IMR-90 (cell line): ENCODE data around the gene TMEM238. TPM values are rescaled to one million over a fixed set of nuclear protein-coding genes. Genes with fewer than 3 reads are reported as not detected.

Experiments used
- ATAC-seq: fragments of 200-7000 bp; cut with Tn5 transposase; 2 replicates; pipeline ENCODE4 v1.9.1; 2020; ENCODE audit warnings: low read depth, mild to moderate bottlenecking, moderate library complexity
- BruUV-seq: library from RNA; stranded (reverse); fragments of 400-500 nt; replicated peaks from 2 replicates; lab custom pipeline; 2021; lab: Mats Ljungman, UMichigan
- CTCF ChIA-PET: fragments of 300-600 bp; formaldehyde crosslinking; extraction: SDS; loops from one replicate; lab custom pipeline; 2021; ENCODE audit warnings: antibody characterized with exemption; lab: Yijun Ruan, JAX
- POLR2A ChIA-PET: fragments of 300-600 bp; sonication (Branson Sonifier 250); formaldehyde crosslinking; loops from one replicate; lab custom pipeline; 2022; ENCODE audit warnings: antibody characterized with exemption; ENCODE audit not compliant: unreplicated experiment; lab: Charles Lee
- DNase-seq: peaks from one replicate; pipeline ENCODE4 v3.0.0; 2013
- H2AFZ ChIP-seq: replicated peaks from 2 replicates; pipeline ENCODE3; 2013; ENCODE audit warnings: low read length, mild to moderate bottlenecking; ENCODE audit not compliant: poor library complexity
- H2AK5ac ChIP-seq: 2 replicates; pipeline ENCODE4 v1.6.1; 2013; ENCODE audit warnings: low read depth, low read length, inconsistent platforms
- H2AK9ac ChIP-seq: replicated peaks from 2 replicates; pipeline ENCODE3; 2013; ENCODE audit warnings: mild to moderate bottlenecking, low read depth, low read length, moderate library complexity; ENCODE audit not compliant: poor library complexity
- H2BK120ac ChIP-seq: 2 replicates; pipeline ENCODE4 v1.6.1; 2013; ENCODE audit warnings: low read depth, low read length, inconsistent platforms
- H2BK15ac ChIP-seq: 3 replicates; pipeline ENCODE4 v1.6.1; 2013; ENCODE audit warnings: low read depth, low read length, inconsistent platforms
- H2BK20ac ChIP-seq: 2 replicates; pipeline ENCODE4 v1.6.1; 2013; ENCODE audit warnings: low read depth, mild to moderate bottlenecking, inconsistent platforms, low read length, moderate library complexity
- H2BK5ac ChIP-seq: 2 replicates; pipeline ENCODE4 v1.6.1; 2013; ENCODE audit warnings: mild to moderate bottlenecking, low read depth, low read length, inconsistent platforms; ENCODE audit not compliant: poor library complexity, severe bottlenecking
- H3K14ac ChIP-seq: replicated peaks from 2 replicates; pipeline ENCODE4 v1.6.1; 2013; ENCODE audit warnings: low read depth, low read length, inconsistent platforms
- H3K18ac ChIP-seq: 2 replicates; pipeline ENCODE4 v1.6.1; 2013; ENCODE audit warnings: low read depth, low read length, control low read depth
- H3K23ac ChIP-seq: 2 replicates; pipeline ENCODE4 v1.6.1; 2013; ENCODE audit warnings: low read depth, low read length, inconsistent platforms
- H3K27ac ChIP-seq: 2 replicates; pipeline ENCODE4 v1.5.1; 2013; ENCODE audit warnings: mild to moderate bottlenecking, control low read depth, low read length; ENCODE audit not compliant: insufficient read depth
- H3K27me3 ChIP-seq: 2 replicates; pipeline ENCODE4 v1.6.1; 2013; ENCODE audit warnings: low read length; ENCODE audit not compliant: control insufficient read depth, insufficient read depth
- H3K36me3 ChIP-seq: 2 replicates; pipeline ENCODE4 v1.6.1; 2013; ENCODE audit warnings: low read length, mixed read lengths; ENCODE audit not compliant: control insufficient read depth, insufficient read depth
- H3K4ac ChIP-seq: 2 replicates; pipeline ENCODE4 v1.6.1; 2013; ENCODE audit warnings: low read depth, low read length, inconsistent platforms
- H3K4me1 ChIP-seq: 2 replicates; pipeline ENCODE4 v1.6.1; 2013; ENCODE audit warnings: low read length, mixed read lengths; ENCODE audit not compliant: control insufficient read depth, insufficient read depth
- H3K4me2 ChIP-seq: 2 replicates; pipeline ENCODE4 v1.6.1; 2013; ENCODE audit warnings: low read depth, mild to moderate bottlenecking, control low read depth, low read length, moderate library complexity
- H3K4me3 ChIP-seq: 2 replicates; pipeline ENCODE4 v1.5.1; 2013; ENCODE audit warnings: low read depth, mild to moderate bottlenecking, control low read depth, low read length, moderate library complexity; ENCODE audit not compliant: insufficient read depth
- H3K56ac ChIP-seq: 2 replicates; pipeline ENCODE4 v1.6.1; 2013; ENCODE audit warnings: low read length, inconsistent platforms; ENCODE audit not compliant: insufficient read depth; ENCODE audit errors: extremely low read depth
- H3K79me1 ChIP-seq, 2 experiments: 2 replicates each; pipeline ENCODE4 v1.6.1; 2013; ENCODE audit warnings: low read length in 2 of 2, inconsistent platforms in 1 of 2, low read depth in 1 of 2
- H3K9ac ChIP-seq: 2 replicates; pipeline ENCODE4 v1.6.1; 2013; ENCODE audit warnings: low read depth, low read length, control low read depth
- H3K9me1 ChIP-seq: 2 replicates; pipeline ENCODE4 v1.6.1; 2013; ENCODE audit warnings: low read length, inconsistent platforms; ENCODE audit not compliant: insufficient read depth
- H3K9me3 ChIP-seq: 2 replicates; pipeline ENCODE4 v1.6.1; 2013; ENCODE audit warnings: low read length; ENCODE audit not compliant: control insufficient read depth, insufficient read depth
- H4K20me1 ChIP-seq: 2 replicates; pipeline ENCODE4 v1.6.1; 2013; ENCODE audit warnings: low read length, inconsistent platforms; ENCODE audit not compliant: insufficient read depth
- H4K5ac ChIP-seq: 2 replicates; pipeline ENCODE4 v1.6.1; 2013; ENCODE audit warnings: mild to moderate bottlenecking, low read depth, low read length, control low read depth
- H4K8ac ChIP-seq, 2 experiments: 2 replicates each; pipeline ENCODE4 v1.6.1; 2013; ENCODE audit warnings: low read depth in 2 of 2, low read length in 2 of 2, control low read depth in 1 of 2, inconsistent platforms in 1 of 2
- H4K91ac ChIP-seq: 2 replicates; pipeline ENCODE4 v1.6.1; 2013; ENCODE audit warnings: low read depth, low read length, inconsistent platforms; ENCODE audit not compliant: insufficient read depth
- BHLHE40 ChIP-seq: fragments of 150-350 bp; IDR thresholded peaks from 2 replicates; pipeline ENCODE4 v1.6.1; 2016; ENCODE audit warnings: mild to moderate bottlenecking, low read depth, low read length
- CEBPB ChIP-seq: IDR thresholded peaks from 2 replicates; pipeline ENCODE4 v1.6.1; 2012; ENCODE audit warnings: low read depth, low read length, improper control_type of control experiment
- CHD1 ChIP-seq: IDR thresholded peaks from 2 replicates; pipeline ENCODE4 v1.6.1; 2012; ENCODE audit warnings: low read depth, low read length, improper control_type of control experiment
- ELK1 ChIP-seq: fragments of 150-350 bp; IDR thresholded peaks from 2 replicates; pipeline ENCODE4 v1.6.1; 2016; ENCODE audit warnings: low read depth, mild to moderate bottlenecking, low read length, moderate library complexity, borderline replicate concordance
- FOS ChIP-seq: fragments of 150-350 bp; IDR thresholded peaks from 2 replicates; pipeline ENCODE4 v1.6.1; 2016; ENCODE audit warnings: low read depth, low read length
- MAFK ChIP-seq: IDR thresholded peaks from 2 replicates; pipeline ENCODE4 v1.6.1; 2012; ENCODE audit warnings: low read depth, low read length, improper control_type of control experiment
- MAZ ChIP-seq: IDR thresholded peaks from 2 replicates; pipeline ENCODE4 v1.6.1; 2012; ENCODE audit warnings: low read depth, mild to moderate bottlenecking, low read length, improper control_type of control experiment, moderate library complexity, borderline replicate concordance
- MXI1 ChIP-seq: IDR thresholded peaks from 2 replicates; pipeline ENCODE4 v1.6.1; 2012; ENCODE audit warnings: low read depth, mild to moderate bottlenecking, low read length, moderate library complexity, borderline replicate concordance
- NFE2L2 ChIP-seq: fragments of 150-350 bp; IDR thresholded peaks from 2 replicates; pipeline ENCODE4 v1.6.1; 2016; ENCODE audit warnings: low read depth, mild to moderate bottlenecking, low read length
- POLR2A ChIP-seq: IDR thresholded peaks from 2 replicates; pipeline ENCODE4 v1.6.1; 2012; ENCODE audit warnings: mild to moderate bottlenecking, low read depth, low read length
- RAD21 ChIP-seq: IDR thresholded peaks from 2 replicates; pipeline ENCODE4 v1.6.1; 2012; ENCODE audit warnings: low read length, improper control_type of control experiment
- RCOR1 ChIP-seq: IDR thresholded peaks from 2 replicates; pipeline ENCODE4 v1.6.1; 2012; ENCODE audit warnings: mild to moderate bottlenecking, low read length, improper control_type of control experiment; ENCODE audit not compliant: insufficient replicate concordance
- RFX5 ChIP-seq: IDR thresholded peaks from 2 replicates; pipeline ENCODE4 v1.8.0; 2012; ENCODE audit warnings: low read depth, mild to moderate bottlenecking, low read length, moderate library complexity
- SMC3 ChIP-seq: fragments of 150-350 bp; IDR thresholded peaks from 2 replicates; pipeline ENCODE4 v1.6.1; 2016; ENCODE audit warnings: low read depth, mild to moderate bottlenecking, antibody characterized with exemption, low read length, moderate library complexity
- USF2 ChIP-seq: fragments of 150-350 bp; IDR thresholded peaks from 2 replicates; pipeline ENCODE4 v1.6.1; 2017; ENCODE audit warnings: mild to moderate bottlenecking, antibody characterized with exemption, low read length, low read depth
- WGBS, 2 experiments: methylation state at CpG; one replicate each; pipeline versions ENCODE4 v1.1.5 to v1.1.7; 2013; ENCODE audit warnings: missing lambda C conversion rate in 2 of 2; ENCODE audit not compliant: insufficient read length in 1 of 2; ENCODE audit errors: extremely low coverage in 2 of 2; 5-methylcytosine and 5-hydroxymethylcytosine counted together
- dilution Hi-C: fragments of 300-500 bp; cut with HindIII; formaldehyde crosslinking; loops from one replicate; pipeline ENCODE4 v1.14.3; 2018; ENCODE audit warnings: low sequenced_read_pairs; ENCODE audit not compliant: unreplicated experiment
- in situ Hi-C: fragments of 300-500 bp; cut with MboI; formaldehyde crosslinking; loops from 3 replicates; pipeline ENCODE4 v1.14.3; 2019; ENCODE audit warnings: low sequenced_read_pairs, inconsistent platforms, mixed read lengths
- intact Hi-C: fragments of 100-400 bp; cut with micrococcal nuclease; formaldehyde crosslinking; loops from 2 replicates; pipeline ENCODE4 v1.10.0; 2022
- polyA plus RNA-seq, 3 experiments: library from polyadenylated mRNA; depleted of rRNA; stranded (reverse); fragments of >200 nt; gene quantifications; 2 replicates each; pipeline ENCODE4 v1.2.3, GENCODE V29; 2012; ENCODE audit warnings: low replicate concordance in 1 of 3
- total RNA-seq: library from RNA; depleted of rRNA; stranded (reverse); fragments of >200 nt; gene quantifications from 2 replicates; pipeline ENCODE4 v1.2.3, GENCODE V29; 2012
- TF ChIP-seq, protein P1 (sequence below): conservative IDR thresholded peaks from 2 replicates; pipeline ENCODE4 v1.5.1; 2012; ENCODE audit warnings: mild to moderate bottlenecking, low read depth, low read length, improper control_type of control experiment

TMEM238 gene
- total and polyA plus RNA-seq, 2 of the 4 experiments (the other 2 are of a cell fraction): not detected

DNA sequence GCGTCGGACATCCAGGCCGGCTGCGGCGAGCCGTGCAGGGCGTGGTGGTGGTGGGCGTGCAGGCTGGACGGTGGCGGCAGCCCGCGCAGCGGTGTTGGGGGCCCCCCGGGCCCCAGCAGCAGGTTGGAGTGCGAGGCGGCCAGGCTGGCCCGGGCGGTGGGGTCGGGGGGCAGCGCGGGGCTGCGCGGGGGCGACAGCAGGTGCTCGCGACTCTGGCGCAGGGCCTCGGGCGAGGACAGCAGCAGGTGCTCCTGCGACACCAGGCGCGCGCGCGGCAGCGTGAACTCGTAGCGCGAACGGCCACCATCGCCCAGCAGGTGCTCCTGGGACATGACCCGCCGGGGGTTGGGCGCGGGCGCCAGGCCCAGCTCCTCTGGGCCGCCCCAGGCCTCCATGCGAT lies 49.2 kb upstream of the TMEM238 start:
- no peak for TF ChIP-seq USF2
- no peak for TF ChIP-seq MAZ
- TF ChIP-seq MXI1: no peak
- TF ChIP-seq RFX5: no peak
- TF ChIP-seq POLR2A: no peak
- TF ChIP-seq, protein P1, sequence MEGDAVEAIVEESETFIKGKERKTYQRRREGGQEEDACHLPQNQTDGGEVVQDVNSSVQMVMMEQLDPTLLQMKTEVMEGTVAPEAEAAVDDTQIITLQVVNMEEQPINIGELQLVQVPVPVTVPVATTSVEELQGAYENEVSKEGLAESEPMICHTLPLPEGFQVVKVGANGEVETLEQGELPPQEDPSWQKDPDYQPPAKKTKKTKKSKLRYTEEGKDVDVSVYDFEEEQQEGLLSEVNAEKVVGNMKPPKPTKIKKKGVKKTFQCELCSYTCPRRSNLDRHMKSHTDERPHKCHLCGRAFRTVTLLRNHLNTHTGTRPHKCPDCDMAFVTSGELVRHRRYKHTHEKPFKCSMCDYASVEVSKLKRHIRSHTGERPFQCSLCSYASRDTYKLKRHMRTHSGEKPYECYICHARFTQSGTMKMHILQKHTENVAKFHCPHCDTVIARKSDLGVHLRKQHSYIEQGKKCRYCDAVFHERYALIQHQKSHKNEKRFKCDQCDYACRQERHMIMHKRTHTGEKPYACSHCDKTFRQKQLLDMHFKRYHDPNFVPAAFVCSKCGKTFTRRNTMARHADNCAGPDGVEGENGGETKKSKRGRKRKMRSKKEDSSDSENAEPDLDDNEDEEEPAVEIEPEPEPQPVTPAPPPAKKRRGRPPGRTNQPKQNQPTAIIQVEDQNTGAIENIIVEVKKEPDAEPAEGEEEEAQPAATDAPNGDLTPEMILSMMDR: no peak
- TF ChIP-seq NFE2L2: no peak
- no peak for TF ChIP-seq FOS
- TF ChIP-seq MAFK: no peak
- TF ChIP-seq ELK1: no peak
- no peak for TF ChIP-seq BHLHE40
- TF ChIP-seq CHD1: no peak
- no peak for TF ChIP-seq RCOR1
- no peak for TF ChIP-seq SMC3
- TF ChIP-seq CEBPB: no peak
- TF ChIP-seq RAD21: no peak
- intact Hi-C loops: no loop called here
- ATAC-seq: no peak

More for the DNA sequence above, 49.2 kb upstream of the TMEM238 start:
- Histone ChIP-seq H3K9me1 (peaks cover 11% of the 10 kb centered on the region; the same call in 1 of the 2 replicates), H2AK9ac (no peak overlapping the region), H3K9ac (no peak overlapping the region), H3K14ac (no peak overlapping the region), H3K23ac (no peak overlapping the region), H2BK15ac (no peak overlapping the region), H2BK120ac (no peak overlapping the region), H3K27me3 (peaks cover 20% of the 10 kb centered on the region), H3K18ac (no peak overlapping the region), H3K56ac (no peak overlapping the region), H2BK5ac (no peak overlapping the region), H3K4me3 (no peak overlapping the region), H2AK5ac (no peak overlapping the region), H4K5ac (no peak overlapping the region), H3K4me1 (no peaks in the 10 kb centered on the region), H2AFZ (no peak overlapping the region), H3K36me3 (no peaks in the 10 kb centered on the region), H3K4me2 (no peak overlapping the region), H4K8ac (no peak overlapping the region), H4K20me1 (no peaks in the 10 kb centered on the region; the same call in 1 of the 2 replicates), H2BK20ac (no peak overlapping the region), H3K79me1 (no peaks in the 10 kb centered on the region), H3K27ac (no peak overlapping the region), H3K4ac (no peak overlapping the region), H4K91ac (no peak overlapping the region), H3K9me3 (peaks cover 3% of the 10 kb centered on the region)
- 11% methylated on average over 36 of the region's 48 CpGs; no CpG with 5 or more reads in 1 of the 2 experiments for WGBS, 2 experiments
- CTCF ChIA-PET: no interaction called here
- in situ Hi-C loops: no loop called here
- dilution Hi-C loops: no loop called here
- POLR2A ChIA-PET: no interaction called here
- BruUV-seq: no TSS peak
- DNase-seq: no peak
